ENCODE data around the gene MTFMT.
"Not testable (repeated sequence)": the region's sequence is repeated elsewhere in the genome, so short reads cannot be mapped to it uniquely, and the experiment has no call there.

MTFMT gene

GRCh38 chr15:65059931-65060596, 30.6 kb upstream of the MTFMT start:
- no peak for DNase-seq

DNA sequence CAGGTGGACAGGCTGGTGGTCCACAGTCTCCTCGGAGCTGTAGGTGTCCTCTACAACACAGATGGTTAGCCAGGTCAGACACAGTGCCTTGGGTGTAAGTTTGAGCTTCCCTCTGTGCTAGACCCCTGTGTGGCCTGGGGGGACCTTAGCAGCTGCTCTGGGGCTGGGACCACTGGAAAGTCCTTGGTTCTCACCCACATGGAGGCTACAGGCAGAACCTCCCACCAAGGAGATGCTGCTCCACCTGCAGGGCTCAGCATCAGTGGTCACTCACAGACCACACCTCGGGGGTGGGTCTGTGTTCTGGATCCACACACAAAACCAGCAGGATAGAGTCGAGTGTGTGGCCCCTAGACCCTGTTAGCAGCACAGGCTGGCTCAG, 29.9 kb upstream of the MTFMT start:
- no peak for DNase-seq

DNA sequence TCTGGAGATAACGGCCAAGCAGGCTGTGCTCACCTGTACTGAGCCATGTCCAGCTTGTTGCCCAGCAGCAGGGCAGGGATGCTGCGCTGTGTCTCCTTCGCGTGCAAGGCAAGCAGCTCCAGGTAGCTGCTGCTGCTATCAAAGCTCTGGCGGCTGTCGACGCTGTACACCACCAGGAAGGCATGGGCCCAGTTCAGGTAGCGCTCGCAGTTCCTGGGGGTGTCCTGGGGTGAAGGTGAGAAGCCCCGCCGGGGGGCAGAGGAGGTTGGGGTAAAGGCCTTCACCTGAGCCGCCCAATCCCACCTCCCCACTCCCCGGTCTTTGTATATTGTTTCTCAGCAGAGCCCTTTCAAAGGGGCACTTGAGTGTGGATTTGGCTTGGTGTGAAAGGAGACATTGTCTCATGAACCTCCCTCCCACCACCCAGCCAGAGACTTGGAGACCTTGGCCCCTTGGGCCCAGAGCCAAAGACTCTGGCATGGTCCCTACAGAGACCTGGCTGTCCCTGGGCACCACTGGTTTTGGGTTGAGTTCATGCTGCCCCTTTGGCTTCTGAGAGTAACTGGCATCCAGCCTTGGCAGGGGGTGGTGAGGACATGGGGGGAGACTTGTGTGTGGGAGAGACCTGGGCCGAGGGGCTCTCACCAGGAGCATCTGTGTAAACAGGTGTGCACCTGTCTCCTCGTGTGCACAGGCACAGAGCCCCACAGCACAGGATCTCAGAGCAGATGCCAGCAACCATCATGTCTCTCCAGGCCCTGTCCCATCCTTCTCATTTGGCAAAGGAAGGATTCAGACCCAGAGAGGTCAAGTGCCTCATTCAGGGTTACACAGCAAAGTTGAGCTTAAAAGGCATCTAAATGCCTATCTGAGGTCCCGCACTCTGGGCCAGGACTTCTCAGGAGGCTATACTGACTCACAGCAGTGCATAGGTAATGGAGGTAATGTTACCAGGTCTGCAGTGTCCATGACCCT, 29.2 kb upstream of the MTFMT start:
- DNase-seq = no peak

- DNase-seq = no peak
Measured at GRCh38 chr15:65057549-65057940, 28.1 kb upstream of the MTFMT start.

DNA sequence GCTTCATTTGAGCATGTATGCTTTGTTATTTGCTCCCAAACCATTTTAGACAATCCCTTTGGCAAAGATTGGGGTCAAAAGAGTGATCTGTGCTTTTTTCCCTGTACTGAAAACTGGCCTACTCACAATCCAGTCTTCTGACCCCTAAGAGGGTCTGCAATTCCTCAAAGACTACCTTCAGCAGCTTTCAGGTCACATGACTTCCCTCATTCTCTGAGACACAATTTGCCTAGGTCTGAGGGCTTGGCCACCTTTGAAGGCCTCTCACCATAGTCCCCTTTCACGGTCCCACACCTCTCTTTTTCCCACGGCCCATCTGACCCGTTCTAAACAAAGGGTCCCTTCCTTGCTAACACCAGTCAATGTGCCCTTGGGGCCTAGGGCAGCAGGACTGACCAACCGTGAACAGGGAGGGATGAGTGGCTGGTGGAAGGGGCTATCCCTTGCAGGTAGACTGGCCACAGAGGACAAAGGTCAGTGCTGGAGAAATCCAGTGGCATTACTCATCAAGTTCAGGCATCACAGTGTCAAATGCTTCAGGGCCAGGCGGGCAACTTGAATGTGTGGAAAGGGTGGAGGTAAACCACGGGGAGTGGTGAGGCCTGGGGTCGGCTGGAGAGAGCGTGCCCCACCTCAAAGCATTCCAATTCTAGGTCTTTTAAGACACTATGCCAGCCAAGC, 27.6 kb upstream of the MTFMT start:
- no peak for DNase-seq

GRCh38 chr15:65056106-65056505, 26.7 kb upstream of the MTFMT start:
- DNase-seq = no peak

DNA sequence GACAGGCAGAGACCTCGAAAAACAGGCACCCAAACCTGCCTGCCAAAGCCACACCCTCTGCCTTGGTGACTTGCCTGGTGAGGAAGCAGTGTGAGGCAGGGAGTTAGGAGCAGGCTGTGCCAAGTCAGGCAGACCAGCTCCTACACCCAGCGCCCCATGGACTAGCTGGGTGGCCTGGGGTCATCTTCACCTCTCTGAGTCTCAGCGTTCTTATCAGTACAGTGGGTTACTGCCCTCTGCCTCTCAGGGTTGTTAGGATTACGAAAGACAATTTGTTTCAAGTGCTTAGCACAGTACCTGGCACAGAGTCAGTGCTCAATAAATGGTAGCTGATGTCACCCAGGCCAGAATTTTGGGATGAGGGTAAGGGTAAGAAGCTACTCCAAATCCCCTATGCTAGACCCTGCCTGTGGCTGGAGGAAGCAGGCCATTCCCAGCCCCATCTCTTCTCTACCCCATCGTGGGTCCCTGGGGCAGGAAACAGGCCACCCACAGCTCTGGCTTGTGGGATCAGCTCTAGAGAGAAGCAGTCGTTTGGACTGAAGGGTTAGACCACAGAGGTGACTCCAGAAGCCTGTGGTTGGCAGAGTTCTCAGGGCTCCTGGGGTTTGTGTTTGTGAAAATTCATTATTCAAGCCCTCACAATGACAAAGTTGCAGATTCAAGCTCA, 25.9 kb upstream of the MTFMT start:
- no peak for DNase-seq

DNA sequence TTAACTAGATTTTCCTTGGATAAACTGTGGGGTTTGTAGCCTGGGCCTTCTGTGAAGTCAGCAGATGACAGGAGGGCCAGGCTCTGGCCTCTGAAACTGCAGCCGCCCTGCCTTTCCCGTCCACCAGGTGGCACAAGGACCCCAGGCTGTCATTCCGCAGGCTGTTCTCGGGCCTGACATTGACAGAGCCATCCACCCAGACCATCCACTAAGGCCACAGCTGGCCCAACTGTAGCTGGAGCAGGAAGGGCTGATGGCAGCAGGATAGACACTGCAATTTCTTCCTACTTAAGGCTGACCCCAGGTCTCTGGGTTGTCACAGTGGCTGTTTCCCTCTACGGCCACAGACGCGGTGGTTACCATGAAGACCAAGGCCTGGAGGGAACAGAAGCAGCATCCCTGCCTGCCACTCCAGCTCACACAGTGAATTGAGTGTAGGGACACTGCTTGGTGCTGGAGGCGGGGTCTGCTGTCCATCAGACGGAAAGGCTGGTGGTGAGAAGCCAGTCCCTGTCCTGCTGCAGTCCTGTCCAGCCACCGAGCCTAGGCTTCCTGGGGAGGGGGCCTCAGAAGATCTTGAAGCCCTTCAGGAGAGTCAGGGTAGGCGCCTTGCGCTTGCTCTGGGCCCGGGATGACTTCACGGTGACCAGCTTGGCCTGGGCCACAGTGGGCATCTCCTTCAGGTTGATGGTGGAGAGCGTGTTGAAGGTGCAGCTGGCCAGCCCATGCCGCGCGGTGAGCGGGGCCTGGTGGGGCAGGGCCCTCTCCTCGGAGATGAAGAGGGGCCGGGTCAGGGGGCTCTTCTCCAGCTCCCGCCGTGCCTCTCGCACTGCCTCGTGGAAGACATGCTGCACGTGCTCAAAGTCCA, 25.1 kb upstream of the MTFMT start:
- peak; percentile 61 for DNase-seq

DNA sequence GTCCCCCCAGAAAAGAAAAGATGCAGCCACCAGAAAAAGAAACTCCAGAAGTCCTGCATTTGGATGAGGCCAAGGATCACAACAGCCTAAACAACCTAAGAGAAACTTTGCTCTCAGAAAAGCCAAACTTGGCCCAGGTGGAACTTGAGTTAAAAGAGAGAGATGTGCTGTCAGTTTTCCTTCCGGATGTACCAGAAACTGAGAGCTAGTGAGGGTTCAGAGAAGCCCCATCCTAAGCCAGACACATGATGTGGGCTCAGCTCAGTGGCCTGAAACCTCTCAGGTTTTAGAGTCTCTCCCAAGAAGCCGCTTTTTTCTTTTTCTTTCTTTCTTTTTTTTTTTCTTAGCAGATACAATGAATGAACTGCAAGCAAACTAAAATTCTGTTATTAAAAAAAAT, 23.5 kb upstream of the MTFMT start:
- DNase-seq = no peak

DNA sequence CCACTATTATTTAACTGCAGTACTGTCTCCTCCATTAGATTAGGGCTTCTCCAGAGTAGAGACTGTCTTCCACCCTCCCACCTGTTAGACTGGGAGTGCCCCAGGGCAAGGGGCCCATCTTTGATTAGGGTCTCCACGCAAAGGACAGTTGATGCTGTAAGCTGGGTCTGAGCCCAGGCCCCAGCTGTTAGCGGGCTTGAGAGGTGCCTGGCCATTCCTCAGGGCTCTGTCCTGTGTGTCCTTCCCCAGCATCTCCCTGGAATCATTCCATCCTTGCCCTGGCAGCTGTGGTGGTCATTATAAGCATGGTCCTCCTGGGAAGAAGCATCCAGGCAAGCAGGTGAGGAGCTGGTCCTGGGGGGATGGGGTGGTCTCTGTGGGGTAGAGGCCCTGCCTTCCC, 21.8 kb upstream of the MTFMT start:
- no peak for DNase-seq

GRCh38 chr15:65050270-65050669, 20.8 kb upstream of the MTFMT start:
- DNase-seq = no peak

- peak; percentile 89 for DNase-seq
Measured at GRCh38 chr15:65049418-65049840, 20.0 kb upstream of the MTFMT start.

- DNase-seq = no peak
Measured at GRCh38 chr15:65048241-65048640, 18.8 kb upstream of the MTFMT start.

DNA sequence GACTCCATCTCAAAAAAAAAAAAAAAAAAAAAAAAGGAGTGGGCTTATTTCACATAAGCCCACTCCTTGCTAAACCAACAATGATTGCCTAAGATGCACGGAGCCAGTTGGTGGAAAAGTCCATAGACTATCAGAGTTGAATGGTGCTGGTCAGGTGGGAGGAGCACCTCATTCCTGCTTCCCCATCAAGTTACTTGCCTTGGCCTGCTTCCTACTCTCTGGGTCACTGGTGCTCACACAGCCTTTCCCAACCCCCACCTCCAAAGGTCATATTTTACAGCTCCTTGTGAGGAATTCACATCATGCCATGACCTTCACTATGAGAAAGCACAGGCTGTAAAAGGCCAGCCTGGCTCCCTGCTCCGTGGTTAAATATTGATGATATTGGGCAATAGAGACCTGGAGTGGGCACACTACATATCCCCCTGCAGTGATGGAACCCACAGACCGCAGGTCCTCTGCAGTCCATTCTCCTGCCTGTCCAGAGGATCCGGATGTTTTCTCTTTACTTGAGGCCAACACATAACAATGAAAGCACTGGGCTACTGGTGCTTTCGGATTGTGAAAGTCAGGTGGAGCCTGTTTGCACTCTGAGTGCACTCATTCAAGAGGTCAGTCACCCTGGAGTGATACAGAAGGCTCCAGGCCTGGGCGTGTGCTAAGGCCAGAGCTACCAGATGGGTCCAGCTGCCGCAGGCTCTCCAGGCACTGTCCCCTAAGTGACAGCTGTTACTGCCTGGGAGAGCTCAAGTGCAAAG, 15.5 kb upstream of the MTFMT start, which contains the start of gene SLC51B:
TSS of gene SLC51B (plus strand) at position 664 of the 758 bp plus-strand sequence. CDS start 4,618 bp downstream, outside the sequence.
- no peak for DNase-seq

DNA sequence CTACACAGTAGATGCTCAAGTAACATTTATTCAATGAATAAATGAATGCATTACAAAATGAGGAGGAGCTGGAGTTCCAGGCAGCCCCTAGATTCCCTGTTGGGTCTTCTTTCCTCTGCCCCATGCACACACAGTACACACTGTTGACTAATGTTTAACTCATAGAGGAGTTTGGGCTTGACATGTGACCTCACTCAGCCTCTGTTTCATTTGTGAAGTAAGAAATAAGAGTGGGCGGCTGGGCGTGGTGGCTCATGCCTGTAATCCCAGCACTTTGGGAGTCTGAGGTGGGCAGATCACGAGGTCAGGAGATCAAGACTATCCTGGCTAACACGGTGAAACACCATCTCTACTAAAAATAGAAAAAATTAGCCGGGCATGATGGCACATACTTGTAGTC, 14.8 kb upstream of the MTFMT start:
- DNase-seq = not testable (repeated sequence)

GRCh38 chr15:65042776-65043327, 13.4 kb upstream of the MTFMT start:
- DNase-seq = no peak

DNA sequence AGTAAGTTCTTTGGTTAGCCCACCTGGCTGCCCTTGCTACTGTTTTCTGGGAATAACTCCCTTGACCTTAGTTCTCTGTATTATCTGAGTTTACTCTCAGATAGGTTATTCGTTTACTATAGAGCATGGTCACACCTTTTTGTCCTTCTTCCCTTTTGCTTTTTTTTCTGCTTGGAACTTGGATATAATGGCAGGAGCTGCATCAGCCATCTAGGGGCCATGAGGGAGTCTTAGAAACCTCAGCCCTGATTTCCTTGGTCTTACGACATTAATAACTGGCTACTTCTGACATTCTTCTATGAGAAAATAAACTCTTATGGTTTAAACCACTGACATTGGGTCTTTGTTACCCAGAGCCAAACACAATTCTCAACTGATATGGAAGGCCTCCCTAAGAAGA, 12.3 kb upstream of the MTFMT start:
- DNase-seq = no peak

- DNase-seq = no peak
Measured at GRCh38 chr15:65040461-65040860, 11.0 kb upstream of the MTFMT start.

DNA sequence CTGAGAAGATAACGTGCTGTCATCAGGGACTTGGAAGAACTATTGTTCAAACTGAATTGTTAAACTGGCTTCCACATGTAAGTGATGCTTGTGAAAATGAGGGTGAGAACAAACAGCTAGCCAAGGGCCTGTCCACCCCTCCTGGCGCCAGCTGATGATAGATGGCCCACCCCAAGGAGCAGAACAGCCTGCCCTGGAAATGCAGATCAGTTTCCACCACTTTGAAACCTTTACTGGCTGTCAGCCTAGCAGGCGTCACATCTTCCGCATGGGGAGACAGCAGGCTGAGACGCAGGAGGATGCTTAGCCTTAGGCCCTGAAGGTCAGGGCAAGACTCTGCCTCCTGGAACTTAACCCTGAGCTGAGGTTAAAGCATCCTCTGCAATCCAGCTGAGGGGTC, 9.4 kb upstream of the MTFMT start:
- no peak for DNase-seq

DNA sequence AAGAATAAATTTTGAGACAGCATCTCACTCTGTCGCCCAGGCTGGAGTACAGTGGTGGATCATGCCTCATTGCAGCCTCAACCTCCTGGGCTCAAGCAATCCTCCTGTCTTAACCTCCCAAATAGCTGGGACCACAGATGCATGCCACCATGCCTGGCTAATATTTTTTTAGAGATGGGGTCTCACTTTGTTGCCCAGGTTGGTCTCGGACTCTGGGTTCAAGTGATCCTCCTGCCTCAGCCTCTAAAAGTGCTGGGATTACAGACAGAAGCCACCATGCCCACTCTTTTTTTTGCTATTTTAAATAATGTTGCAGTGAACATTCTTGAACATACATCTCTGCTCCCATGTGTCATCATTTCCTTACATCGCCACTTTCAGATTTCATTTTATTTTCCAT, 9.0 kb upstream of the MTFMT start:
- no peak for DNase-seq

DNA sequence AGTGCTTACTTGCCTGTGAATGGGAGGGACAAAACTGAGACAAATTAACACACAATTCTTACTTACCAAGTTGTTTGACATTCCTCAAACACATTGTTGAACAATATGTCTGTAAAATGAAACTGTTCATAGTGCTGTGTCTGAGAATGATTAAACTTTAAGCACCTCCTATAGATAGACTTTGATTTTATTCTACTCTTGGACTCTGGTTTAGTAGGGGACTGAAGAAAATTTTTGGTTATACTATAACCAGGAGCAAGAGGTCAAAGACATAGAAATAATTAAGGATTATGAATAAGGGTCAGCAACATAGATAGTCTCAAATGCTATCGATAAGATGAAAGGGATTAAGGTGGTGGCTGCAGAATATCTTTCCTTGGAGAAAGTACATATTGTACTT, 7.9 kb upstream of the MTFMT start:
- DNase-seq = no peak
